ENCODE measurements around the gene AGO4.

- TF ChIP-seq RCOR1 (IDR thresholded peaks at IDR 0.05; ENCODE audit: insufficient replicate concordance, low read length) (no peak), CTCF (conservative IDR thresholded peaks at IDR 0.05; ENCODE audit: low read depth, low read length) (no peak), POLR2A (IDR thresholded peaks at IDR 0.05; ENCODE audit: low read depth, low read length) (no peak), MXI1 (IDR thresholded peaks at IDR 0.05; ENCODE audit: borderline replicate concordance, low read depth, low read length) (no peak), NFE2L2 (IDR thresholded peaks at IDR 0.05; ENCODE audit: low read depth, low read length) (no peak), BHLHE40 (IDR thresholded peaks at IDR 0.05; ENCODE audit: low read depth, low read length) (no peak)
Measured at GRCh38 chr1:35899941-35900340, 92.1 kb downstream of the AGO4 start.

Measured in IMR-90 (cell line).